GM12878 (cell line): ENCODE results near the gene ARAP1. TPM values are rescaled to one million over a fixed set of nuclear protein-coding genes. Genes with fewer than 3 reads are reported as not detected.

ENCODE experiments used
- ATAC-seq: fragments of 200-7000 bp; cut with Tn5 transposase; 3 replicates; pipeline ENCODE4 v1.9.1; 2020; ENCODE audit warnings: mild to moderate bottlenecking, moderate library complexity
- BruUV-seq: library from RNA; stranded (reverse); fragments of 400-500 nt; replicated peaks from 2 replicates; lab custom pipeline; 2021; lab: Mats Ljungman, UMichigan
- CTCF ChIA-PET: fragments of 300-600 bp; sonication (Branson Sonifier 250); formaldehyde crosslinking; extraction: SDS; loops from one replicate; lab custom pipeline; 2021; ENCODE audit warnings: inconsistent platforms; lab: Yijun Ruan, JAX
- POLR2A ChIA-PET: fragments of 350-600 bp; formaldehyde crosslinking; extraction: SDS; loops from one replicate; lab custom pipeline; 2021; ENCODE audit warnings: inconsistent platforms; lab: Charles Lee
- RAD21 ChIA-PET: fragments of 300-600 bp; sonication (Branson Sonifier 250); formaldehyde crosslinking; loops from one replicate; lab custom pipeline; 2023; ENCODE audit warnings: antibody characterized with exemption; ENCODE audit not compliant: unreplicated experiment; lab: Charles Lee
- SMC1A ChIA-PET: fragments of 300-600 bp; sonication (Branson Sonifier 250); formaldehyde crosslinking; loops from one replicate; lab custom pipeline; 2023; ENCODE audit not compliant: unreplicated experiment, uncharacterized antibody; lab: Charles Lee
- DNase-seq: peaks from one replicate; pipeline ENCODE4 v3.0.0-alpha.2; 2011; ENCODE audit warnings: low read depth, low spot score
- FAIRE-seq: peaks from 3 replicates; lab custom pipeline; 2011; peaks lifted over from hg19 to GRCh38; lab: Jason Lieb, UNC
- H2AFZ ChIP-seq: 2 replicates; pipeline ENCODE4 v1.6.0; 2011; ENCODE audit warnings: low read depth, low read length, control low read depth; ENCODE audit not compliant: control insufficient read depth
- H3K27ac ChIP-seq: 2 replicates; pipeline ENCODE4 v1.5.1; 2011; ENCODE audit warnings: control low read depth; ENCODE audit not compliant: control insufficient read depth, insufficient read depth
- H3K27me3 ChIP-seq, 2 experiments: replicated peaks in 1 of 2; 2 replicates each; pipeline versions ENCODE4 v1.6.0 to v1.6.1; 2011; ENCODE audit warnings: low read length in 1 of 2; ENCODE audit not compliant: control insufficient read depth in 2 of 2, insufficient read depth in 2 of 2
- H3K36me3 ChIP-seq, 2 experiments: 2 replicates each; pipeline ENCODE4 v1.5.1; 2011; ENCODE audit warnings: low read length in 1 of 2; ENCODE audit not compliant: control insufficient read depth in 2 of 2, insufficient read depth in 2 of 2
- H3K4me1 ChIP-seq: 2 replicates; pipeline ENCODE4 v1.6.1; 2011; ENCODE audit warnings: mild to moderate bottlenecking, low read length, moderate library complexity, mixed read lengths; ENCODE audit not compliant: control insufficient read depth, insufficient read depth
- H3K4me2 ChIP-seq: 2 replicates; pipeline ENCODE4 v1.6.0; 2011; ENCODE audit warnings: control low read depth; ENCODE audit not compliant: control insufficient read depth, insufficient read depth
- H3K4me3 ChIP-seq: fragments of 200-600 bp; sonication (generic); 2 replicates; pipeline ENCODE4 v1.5.1; 2016
- H3K79me2 ChIP-seq: 2 replicates; pipeline ENCODE4 v1.6.0; 2011; ENCODE audit warnings: low read length; ENCODE audit not compliant: control insufficient read depth, insufficient read depth
- H3K9ac ChIP-seq: 2 replicates; pipeline ENCODE4 v1.8.0; 2011; ENCODE audit warnings: low read length, control low read depth, mixed read lengths; ENCODE audit not compliant: control insufficient read depth, insufficient read depth
- H3K9me3 ChIP-seq: replicated peaks from 3 replicates; pipeline ENCODE4 v1.5.1; 2011; ENCODE audit warnings: mild to moderate bottlenecking, low read length; ENCODE audit not compliant: control insufficient read depth, insufficient read depth
- H4K20me1 ChIP-seq: 2 replicates; pipeline ENCODE4 v1.6.0; 2011; ENCODE audit not compliant: control insufficient read depth, insufficient read depth
- RAD21 ChIP-seq: IDR thresholded peaks from 2 replicates; pipeline ENCODE4 v1.6.1; 2011; ENCODE audit warnings: mild to moderate bottlenecking, low read depth, low read length, moderate library complexity; ENCODE audit not compliant: insufficient read depth
- WGBS: methylation state at CpG from one replicate; pipeline ENCODE4 v1.1.6; 2016; ENCODE audit warnings: low lambda C conversion rate; ENCODE audit not compliant: insufficient replicate concordance, insufficient coverage; ENCODE audit errors: missing lambda C conversion rate; 5-methylcytosine and 5-hydroxymethylcytosine counted together
- in situ Hi-C: fragments of 300-500 bp; cut with MboI; formaldehyde crosslinking; loops from 9 replicates; pipeline ENCODE4 v1.14.3; 2018; ENCODE audit warnings: mixed read lengths
- intact Hi-C: fragments of 100-400 bp; cut with micrococcal nuclease; formaldehyde crosslinking; loops from one replicate; pipeline ENCODE4 v1.14.2; 2022; ENCODE audit not compliant: unreplicated experiment
- polyA plus RNA-seq, 11 experiments: library from polyadenylated mRNA; depleted of rRNA in 4 of 11; unstranded in 6 of 11; stranded (reverse) in 5 of 11; fragments of >200 nt; fragmentation: Nextera tagmentation in 4 of 11; fragmentation: Illumina TruSeq in 1 of 11; extraction: Ambion mirVana in 4 of 11; extraction: Trizol in 1 of 11; gene quantifications; 1 replicate in 1 of 11; 2 replicates in 10 of 11; pipeline versions ENCODE4 v1.2.1 to v1.2.3, GENCODE V29; 2011 to 2016; ENCODE audit warnings: inconsistent platforms in 2 of 11, missing spikeins in 2 of 11, low read depth in 1 of 11
- total RNA-seq, 4 experiments: library from RNA; depleted of rRNA in 3 of 4; stranded (reverse); fragments of >200 nt in 3 of 4; fragmentation: Illumina TruSeq in 1 of 4; extraction: Trizol in 1 of 4; gene quantifications; 2 replicates each; pipeline versions ENCODE4 v1.2.1 to v1.2.3, GENCODE V29; 2013 to 2021
- TF ChIP-seq, protein P1 (sequence below): IDR thresholded peaks from 2 replicates; pipeline ENCODE4 v1.6.1; 2012; ENCODE audit warnings: low read depth, low read length, improper control_type of control experiment
- TF ChIP-seq, protein P2 (sequence below): fragments of 450-650 bp; IDR thresholded peaks from 2 replicates; pipeline ENCODE4 v1.6.1; 2017; ENCODE audit warnings: antibody characterized with exemption, mild to moderate bottlenecking, moderate library complexity

Gene ARAP1
- total and polyA plus RNA-seq, 10 of the 15 experiments (the other 5 are each of a cell fraction or from before 2014, with no cell fraction given) = 0.55 to 102 (median 51.0) TPM

DNA sequence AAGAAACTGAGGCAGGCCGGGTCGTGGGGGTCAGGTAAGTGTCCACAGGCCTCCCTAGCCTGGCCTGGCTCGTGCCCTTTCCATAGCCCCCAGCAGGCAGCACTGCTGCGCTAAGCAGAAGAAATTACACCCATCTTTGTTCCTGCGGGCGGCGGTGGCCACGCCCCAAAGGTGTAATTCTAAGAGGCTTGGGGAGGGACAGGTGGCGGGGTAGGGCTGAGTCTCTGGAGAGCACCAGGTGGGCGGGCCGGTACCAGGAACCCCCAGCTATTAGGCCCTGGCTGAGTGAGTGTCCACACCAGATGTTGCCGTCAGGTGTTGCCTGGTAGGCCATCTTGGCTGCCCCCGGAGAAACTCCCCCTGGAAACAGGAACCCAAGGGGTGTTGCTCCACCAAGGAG, 12.3 kb upstream of the ARAP1 start:
- in situ Hi-C loops = no loop called here
- BruUV-seq = no TSS peak
- whole genome bisulfite sequencing = 99% methylated on average over 13 of the region's 13 CpGs
- FAIRE-seq = no peak
- H3K4me2 ChIP-seq = no peak overlapping the region
- CTCF ChIA-PET = interaction anchor here (2.7 kb wide), 1 partner anchor 29 kb away, joined by 18 read pairs; the partner anchor contains the start of gene STARD10
- peaks cover 25% of the 10 kb centered on the region for H3K4me1 ChIP-seq
- TF ChIP-seq RAD21 = peak; percentile 20; the same call in 1 of the 2 replicates
- TF ChIP-seq, protein P1, sequence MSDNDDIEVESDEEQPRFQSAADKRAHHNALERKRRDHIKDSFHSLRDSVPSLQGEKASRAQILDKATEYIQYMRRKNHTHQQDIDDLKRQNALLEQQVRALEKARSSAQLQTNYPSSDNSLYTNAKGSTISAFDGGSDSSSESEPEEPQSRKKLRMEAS = no peak
- TF ChIP-seq, protein P2, sequence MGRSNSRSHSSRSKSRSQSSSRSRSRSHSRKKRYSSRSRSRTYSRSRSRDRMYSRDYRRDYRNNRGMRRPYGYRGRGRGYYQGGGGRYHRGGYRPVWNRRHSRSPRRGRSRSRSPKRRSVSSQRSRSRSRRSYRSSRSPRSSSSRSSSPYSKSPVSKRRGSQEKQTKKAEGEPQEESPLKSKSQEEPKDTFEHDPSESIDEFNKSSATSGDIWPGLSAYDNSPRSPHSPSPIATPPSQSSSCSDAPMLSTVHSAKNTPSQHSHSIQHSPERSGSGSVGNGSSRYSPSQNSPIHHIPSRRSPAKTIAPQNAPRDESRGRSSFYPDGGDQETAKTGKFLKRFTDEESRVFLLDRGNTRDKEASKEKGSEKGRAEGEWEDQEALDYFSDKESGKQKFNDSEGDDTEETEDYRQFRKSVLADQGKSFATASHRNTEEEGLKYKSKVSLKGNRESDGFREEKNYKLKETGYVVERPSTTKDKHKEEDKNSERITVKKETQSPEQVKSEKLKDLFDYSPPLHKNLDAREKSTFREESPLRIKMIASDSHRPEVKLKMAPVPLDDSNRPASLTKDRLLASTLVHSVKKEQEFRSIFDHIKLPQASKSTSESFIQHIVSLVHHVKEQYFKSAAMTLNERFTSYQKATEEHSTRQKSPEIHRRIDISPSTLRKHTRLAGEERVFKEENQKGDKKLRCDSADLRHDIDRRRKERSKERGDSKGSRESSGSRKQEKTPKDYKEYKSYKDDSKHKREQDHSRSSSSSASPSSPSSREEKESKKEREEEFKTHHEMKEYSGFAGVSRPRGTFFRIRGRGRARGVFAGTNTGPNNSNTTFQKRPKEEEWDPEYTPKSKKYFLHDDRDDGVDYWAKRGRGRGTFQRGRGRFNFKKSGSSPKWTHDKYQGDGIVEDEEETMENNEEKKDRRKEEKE = no peak
- intact Hi-C loops = no loop called here
- H3K27me3 ChIP-seq = no peaks in the 10 kb centered on the region
- no peaks in the 10 kb centered on the region for H3K36me3 ChIP-seq
- no peaks in the 10 kb centered on the region for H4K20me1 ChIP-seq
- RAD21 ChIA-PET = no interaction called here
- H3K79me2 ChIP-seq = no peaks in the 10 kb centered on the region; the same call in 1 of the 2 replicates
- SMC1A ChIA-PET = no interaction called here
- H3K4me3 ChIP-seq = no peak overlapping the region
- H3K9me3 ChIP-seq = no peaks in the 10 kb centered on the region
- no peak overlapping the region for H3K27ac ChIP-seq
- POLR2A ChIA-PET = no interaction called here
- no peak for DNase-seq
- no peak overlapping the region for H2AFZ ChIP-seq
- H3K9ac ChIP-seq = no peak overlapping the region
- ATAC-seq = no peak
